Measurements from ENCODE around the gene ANO2.

The ANO2 gene

GRCh38 chr12:5971194-5971850 is 26.3 kb upstream of the ANO2 start:
- DNase-seq (ENCODE audit: extremely low read depth, low read depth) = no peak
- TF ChIP-seq CTCF (IDR thresholded peaks at IDR 0.05; ENCODE audit: low read depth, low read length, missing control alignments) = no peak
- no peak overlapping the region for H3K4me3 ChIP-seq (replicated peaks; ENCODE audit: low read depth, low read length)

GRCh38 chr12:5969974-5970690 is 25.1 kb upstream of the ANO2 start:
- no peak overlapping the region for H3K4me3 ChIP-seq (replicated peaks; ENCODE audit: low read depth, low read length)
- DNase-seq (ENCODE audit: extremely low read depth, low read depth) = no peak
- peak; percentile 4 for TF ChIP-seq CTCF (IDR thresholded peaks at IDR 0.05; ENCODE audit: low read depth, low read length, missing control alignments)

- H3K4me3 ChIP-seq (replicated peaks; ENCODE audit: low read depth, low read length) = no peak overlapping the region
- no peak for TF ChIP-seq CTCF (IDR thresholded peaks at IDR 0.05; ENCODE audit: low read depth, low read length, missing control alignments)
- DNase-seq (ENCODE audit: extremely low read depth, low read depth) = no peak
Observed at GRCh38 chr12:5969156-5969973, 24.3 kb upstream of the ANO2 start.

GRCh38 chr12:5967645-5968415 is 22.8 kb upstream of the ANO2 start:
- no peak for TF ChIP-seq CTCF (IDR thresholded peaks at IDR 0.05; ENCODE audit: low read depth, low read length, missing control alignments)
- no peak overlapping the region for H3K4me3 ChIP-seq (replicated peaks; ENCODE audit: low read depth, low read length)
- DNase-seq (ENCODE audit: extremely low read depth, low read depth) = no peak

- DNase-seq (ENCODE audit: extremely low read depth, low read depth) = no peak
- no peak for TF ChIP-seq CTCF (IDR thresholded peaks at IDR 0.05; ENCODE audit: low read depth, low read length, missing control alignments)
- no peak overlapping the region for H3K4me3 ChIP-seq (replicated peaks; ENCODE audit: low read depth, low read length)
Observed at GRCh38 chr12:5966486-5967095, 21.5 kb upstream of the ANO2 start.

- no peak for DNase-seq (ENCODE audit: extremely low read depth, low read depth)
- peak; percentile 88 for TF ChIP-seq CTCF (IDR thresholded peaks at IDR 0.05; ENCODE audit: low read depth, low read length, missing control alignments)
- H3K4me3 ChIP-seq (replicated peaks; ENCODE audit: low read depth, low read length) = no peak overlapping the region
Observed at GRCh38 chr12:5965950-5966383, 20.9 kb upstream of the ANO2 start.
